SU-DHL-6 (cell line): ENCODE measurements around the gene RNFT2.

ENCODE experiments used
- H2AFZ ChIP-seq: fragments of 200-600 bp; sonication (generic); 2 replicates; pipeline ENCODE4 v1.6.1; 2014; ENCODE audit warnings: low read depth, mild to moderate bottlenecking, moderate library complexity, mixed read lengths, antibody characterized with exemption, low read length; ENCODE audit not compliant: severe bottlenecking
- H3F3A ChIP-seq: fragments of 200-600 bp; shearing (Covaris generic); 2 replicates; pipeline ENCODE4 v1.6.0; 2016; ENCODE audit warnings: antibody characterized with exemption, mild to moderate bottlenecking; ENCODE audit not compliant: insufficient read depth
- H3K27ac ChIP-seq: fragments of 200-600 bp; sonication (generic); 2 replicates; pipeline ENCODE4 v1.5.1; 2016; ENCODE audit warnings: low read depth, mild to moderate bottlenecking, low read length, moderate library complexity, mixed read lengths
- H3K27me3 ChIP-seq: fragments of 200-600 bp; sonication (generic), shearing (Covaris generic); 2 replicates; pipeline ENCODE4 v1.6.0; 2014; ENCODE audit warnings: mild to moderate bottlenecking, low read length
- H3K36me3 ChIP-seq: fragments of 200-600 bp; sonication (generic); 2 replicates; pipeline ENCODE4 v1.6.1; 2014; ENCODE audit warnings: mild to moderate bottlenecking, low read length, mixed read lengths
- H3K4me2 ChIP-seq: fragments of 300-600, 200-600 bp; shearing (Covaris generic), sonication (generic); 2 replicates; pipeline ENCODE4 v1.6.0; 2014; ENCODE audit warnings: low read length, low read depth, mild to moderate bottlenecking; ENCODE audit not compliant: poor library complexity, severe bottlenecking
- H3K4me3 ChIP-seq: fragments of 200-600 bp; sonication (generic); 2 replicates; pipeline ENCODE4 v1.5.1; 2014; ENCODE audit warnings: antibody characterized with exemption, low read length, mild to moderate bottlenecking, mixed read lengths; ENCODE audit not compliant: insufficient read depth, poor library complexity, severe bottlenecking
- H3K79me2 ChIP-seq: fragments of 200-600 bp; sonication (generic); 2 replicates; pipeline ENCODE4 v1.6.1; 2014; ENCODE audit warnings: mild to moderate bottlenecking, low read length, moderate library complexity; ENCODE audit not compliant: insufficient read depth
- H3K9ac ChIP-seq: fragments of 200-600 bp; sonication (generic); 2 replicates; pipeline ENCODE4 v1.7.0; 2014; ENCODE audit warnings: mild to moderate bottlenecking, low read length
- H3K9me2 ChIP-seq: fragments of 200-600 bp; sonication (generic); replicated peaks from 2 replicates; pipeline ENCODE4 v1.6.1; 2014; ENCODE audit warnings: low read length; ENCODE audit not compliant: insufficient read depth
- H3K9me3 ChIP-seq: fragments of 200-600 bp; sonication (generic); 2 replicates; pipeline ENCODE4 v1.6.1; 2014; ENCODE audit warnings: low read length, mixed read lengths; ENCODE audit not compliant: insufficient read depth
- H4K20me1 ChIP-seq: fragments of 200-600 bp; sonication (generic); 2 replicates; pipeline ENCODE4 v1.6.1; 2014; ENCODE audit warnings: low read depth, mild to moderate bottlenecking, antibody characterized with exemption, low read length, moderate library complexity, mixed read lengths
- EZH2phosphoT487 ChIP-seq: fragments of 200-600 bp; sonication (generic), shearing (Covaris generic); conservative IDR thresholded peaks from 2 replicates; pipeline ENCODE4 v1.6.1; 2018; ENCODE audit warnings: mild to moderate bottlenecking, antibody characterized with exemption, low read length, moderate library complexity, mixed read lengths
- TF ChIP-seq, protein P1 (sequence below): fragments of 200-600 bp; sonication (generic); IDR thresholded peaks from one replicate; pipeline ENCODE4 v1.5.1; 2017; ENCODE audit warnings: antibody characterized with exemption, mild to moderate bottlenecking, low read length, moderate library complexity; ENCODE audit not compliant: insufficient read depth, poor library complexity, severe bottlenecking

Gene RNFT2

GRCh38 chr12:116880817-116881324, 142.8 kb downstream of the RNFT2 start:
- H3K36me3 ChIP-seq = no peaks in the 10 kb centered on the region
- 0 out of 2 replicates have a peak, but pooled peaks cover 2% of the 10 kb centered on the region for H3K27me3 ChIP-seq
- peak overlapping the region; percentile 43 for H3K4me3 ChIP-seq
- no peaks in the 10 kb centered on the region for H3K79me2 ChIP-seq
- no peaks in the 10 kb centered on the region for H4K20me1 ChIP-seq
- peak overlapping the region; percentile 5 for H2AFZ ChIP-seq
- TF ChIP-seq EZH2phosphoT487 = no peak
- TF ChIP-seq, protein P1, sequence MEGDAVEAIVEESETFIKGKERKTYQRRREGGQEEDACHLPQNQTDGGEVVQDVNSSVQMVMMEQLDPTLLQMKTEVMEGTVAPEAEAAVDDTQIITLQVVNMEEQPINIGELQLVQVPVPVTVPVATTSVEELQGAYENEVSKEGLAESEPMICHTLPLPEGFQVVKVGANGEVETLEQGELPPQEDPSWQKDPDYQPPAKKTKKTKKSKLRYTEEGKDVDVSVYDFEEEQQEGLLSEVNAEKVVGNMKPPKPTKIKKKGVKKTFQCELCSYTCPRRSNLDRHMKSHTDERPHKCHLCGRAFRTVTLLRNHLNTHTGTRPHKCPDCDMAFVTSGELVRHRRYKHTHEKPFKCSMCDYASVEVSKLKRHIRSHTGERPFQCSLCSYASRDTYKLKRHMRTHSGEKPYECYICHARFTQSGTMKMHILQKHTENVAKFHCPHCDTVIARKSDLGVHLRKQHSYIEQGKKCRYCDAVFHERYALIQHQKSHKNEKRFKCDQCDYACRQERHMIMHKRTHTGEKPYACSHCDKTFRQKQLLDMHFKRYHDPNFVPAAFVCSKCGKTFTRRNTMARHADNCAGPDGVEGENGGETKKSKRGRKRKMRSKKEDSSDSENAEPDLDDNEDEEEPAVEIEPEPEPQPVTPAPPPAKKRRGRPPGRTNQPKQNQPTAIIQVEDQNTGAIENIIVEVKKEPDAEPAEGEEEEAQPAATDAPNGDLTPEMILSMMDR = no peak
- H3K4me2 ChIP-seq = peak overlapping the region; percentile 54
- H3K9me2 ChIP-seq = no peaks in the 10 kb centered on the region
- H3K27ac ChIP-seq = no peak overlapping the region
- H3K9ac ChIP-seq = peak overlapping the region; percentile 43
- H3K9me3 ChIP-seq = no peaks in the 10 kb centered on the region
- H3F3A ChIP-seq = no peaks in the 10 kb centered on the region

- H3K9me2 ChIP-seq = no peaks in the 10 kb centered on the region
- no peak within 1 kb of the TSS for H3K27ac ChIP-seq
- H3K9me3 ChIP-seq = no peaks in the 10 kb centered on the region
- H3K79me2 ChIP-seq = no peaks in the 10 kb centered on the region
- 0 out of 2 replicates have a peak, but pooled peaks cover 2% of the 10 kb centered on the region for H3K27me3 ChIP-seq
- TF ChIP-seq, protein P1 = no peak
- no peak; the same call in 1 of the 2 replicates for TF ChIP-seq EZH2phosphoT487
- H3K36me3 ChIP-seq = no peaks in the 10 kb centered on the region
- H3K9ac ChIP-seq = peak within 1 kb of the TSS; percentile 43
- H4K20me1 ChIP-seq = no peaks in the 10 kb centered on the region
- H3K4me3 ChIP-seq = peak within 1 kb of the TSS; percentile 43
- peak within 1 kb of the TSS; percentile 54 for H3K4me2 ChIP-seq
- no peaks in the 10 kb centered on the region for H3F3A ChIP-seq
- peak within 1 kb of the TSS; percentile 5 for H2AFZ ChIP-seq
Measured at GRCh38 chr12:116881325-116881876, 143.3 kb downstream of the RNFT2 start, which contains the start of gene HRK. Gene HRK (minus strand): TSS chr12:116881441. CDS start chr12:116881307, 134 bp downstream.

DNA sequence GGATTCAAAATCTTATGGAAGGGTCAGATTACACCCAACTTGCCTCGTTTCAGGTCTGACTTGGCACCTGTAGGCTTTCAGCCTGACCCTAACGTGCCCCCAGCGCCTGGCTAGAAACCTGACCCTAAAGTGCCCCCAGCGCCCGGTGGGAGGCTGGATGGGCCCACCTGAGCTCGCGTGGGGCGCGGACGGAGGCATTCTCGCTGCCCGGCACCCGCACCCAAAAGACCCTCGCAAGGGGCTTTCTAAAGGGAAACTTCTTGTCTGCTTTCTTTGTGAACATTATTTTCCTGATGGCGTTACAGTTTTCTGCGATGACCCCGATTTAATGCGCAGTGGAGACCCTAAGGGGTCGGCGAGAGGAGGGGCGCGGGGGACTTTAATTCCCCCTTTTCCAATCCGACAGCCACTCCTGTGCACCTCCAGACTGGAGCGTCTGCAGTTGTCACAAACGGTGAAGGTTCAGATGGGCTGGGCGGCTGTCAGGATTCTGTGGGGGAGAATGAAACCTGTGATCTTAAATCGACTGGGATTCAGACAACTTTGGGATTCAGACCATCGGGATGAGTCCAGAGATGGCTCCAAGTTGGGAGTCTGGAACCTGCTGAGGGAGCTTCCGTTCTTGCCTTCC, 143.9 kb downstream of the RNFT2 start:
- Histone ChIP-seq H3K27ac (no peak overlapping the region), H3K9me3 (no peaks in the 10 kb centered on the region), H3F3A (no peaks in the 10 kb centered on the region), H3K36me3 (no peaks in the 10 kb centered on the region), H3K9ac (peak overlapping the region; percentile 22; the same call in 1 of the 2 replicates), H3K4me2 (peak overlapping the region; percentile 54), H3K9me2 (no peaks in the 10 kb centered on the region), H3K79me2 (no peaks in the 10 kb centered on the region), H4K20me1 (no peaks in the 10 kb centered on the region), H3K27me3 (0 out of 2 replicates have a peak, but pooled peaks cover 2% of the 10 kb centered on the region), H2AFZ (no peak overlapping the region), H3K4me3 (no peak overlapping the region)
- TF ChIP-seq, protein P1 = no peak
